Measurements from ENCODE around the gene STATH. TPM values are rescaled to one million over a fixed set of nuclear protein-coding genes. Genes with fewer than 3 reads are reported as not detected.
"Not testable (repeated sequence)": the region's sequence is repeated elsewhere in the genome, so short reads cannot be mapped to it uniquely, and the experiment has no call there.

STATH gene
- not detected for polyA plus RNA-seq

GRCh38 chr4:69995526-69996016 lies at the start of gene STATH:
TSS of gene STATH (plus strand) at chr4:69995966. CDS start at chr4:69998438, 2,472 bp downstream.
- no peak within 1 kb of the TSS for H3K27ac ChIP-seq (ENCODE audit: low read depth, low read length)
- WGBS, 3 donors, result 72 to 82% (median 78%) methylated on average over 3 of the region's 3 CpGs

- WGBS, 3 donors, result 53 to 62% (median 54%) methylated on average over 3 of the region's 3 CpGs
- no peak overlapping the region for H3K27ac ChIP-seq (ENCODE audit: low read depth, low read length)
Observed at GRCh38 chr4:69951602-69952001, 44.2 kb upstream of the STATH start.

GRCh38 chr4:69957209-69957608 lies 38.6 kb upstream of the STATH start:
- no peak overlapping the region for H3K27ac ChIP-seq (ENCODE audit: low read depth, low read length)
- 91 to 100% (median 96%) methylated on average over 1 of the region's 1 CpG for WGBS, 3 donors

GRCh38 chr4:69965628-69966027 lies 30.1 kb upstream of the STATH start, which contains the start of gene CSN2:
TSS of gene CSN2 (minus strand) at chr4:69965728. CDS start at chr4:69960995, 4,733 bp downstream.
- no peak within 1 kb of the TSS for H3K27ac ChIP-seq (ENCODE audit: low read depth, low read length)
- 82 to 87% (median 84%) methylated on average over 2 of the region's 2 CpGs for WGBS, 3 donors

- no peak overlapping the region for H3K27ac ChIP-seq (ENCODE audit: low read depth, low read length)
- 41 to 65% (median 53%) methylated on average over 1 of the region's 1 CpG for WGBS, 3 donors
Observed at GRCh38 chr4:69970071-69970470, 25.7 kb upstream of the STATH start.

GRCh38 chr4:69974631-69975030 lies 21.1 kb upstream of the STATH start:
- no peak overlapping the region for H3K27ac ChIP-seq (ENCODE audit: low read depth, low read length)
- WGBS, 3 donors, result 56 to 86% (median 62%) methylated on average over 1 of the region's 1 CpG

- H3K27ac ChIP-seq (ENCODE audit: low read depth, low read length), result no peak overlapping the region
Observed at GRCh38 chr4:69977582-69977981, 18.2 kb upstream of the STATH start.

- 19 to 43% (median 43%) methylated on average over 2 of the region's 2 CpGs for WGBS, 3 donors
- no peak overlapping the region for H3K27ac ChIP-seq (ENCODE audit: low read depth, low read length)
Observed at GRCh38 chr4:69984030-69984443, 11.7 kb upstream of the STATH start.

- H3K27ac ChIP-seq (ENCODE audit: low read depth, low read length), result no peak overlapping the region
- WGBS, 3 donors, result 60 to 83% (median 80%) methylated on average over 1 of the region's 1 CpG
Observed at GRCh38 chr4:69986663-69987062, 9.1 kb upstream of the STATH start.

- no peak overlapping the region for H3K27ac ChIP-seq (ENCODE audit: low read depth, low read length)
- 79 to 89% (median 81%) methylated on average over 4 of the region's 4 CpGs for WGBS, 3 donors
Observed at GRCh38 chr4:69991016-69991415, 4.8 kb upstream of the STATH start.

GRCh38 chr4:69994782-69995181 lies 984 bp upstream of the STATH start:
- 76 to 86% (median 80%) methylated on average over 5 of the region's 5 CpGs for WGBS, 3 donors
- H3K27ac ChIP-seq (ENCODE audit: low read depth, low read length), result no peak overlapping the region

GRCh38 chr4:69999420-69999819 lies 3.7 kb downstream of the STATH start:
- WGBS, 3 donors, result 80 to 93% (median 82%) methylated on average over 3 of the region's 3 CpGs
- H3K27ac ChIP-seq (ENCODE audit: low read depth, low read length), result no peak overlapping the region

- WGBS, 3 donors, result 70 to 88% (median 72%) methylated on average over 1 of the region's 1 CpG
- H3K27ac ChIP-seq (ENCODE audit: low read depth, low read length), result no peak overlapping the region
Observed at GRCh38 chr4:70000711-70001110, 4.9 kb downstream of the STATH start.

GRCh38 chr4:70002507-70002906 lies 6.7 kb downstream of the STATH start:
- H3K27ac ChIP-seq (ENCODE audit: low read depth, low read length), result no peak overlapping the region

GRCh38 chr4:70008771-70009170 lies 13.0 kb downstream of the STATH start:
- WGBS, 3 donors, result 51 to 62% (median 52%) methylated on average over 3 of the region's 3 CpGs
- H3K27ac ChIP-seq (ENCODE audit: low read depth, low read length), result no peak overlapping the region

GRCh38 chr4:70019006-70019405 lies 23.2 kb downstream of the STATH start:
- not testable (repeated sequence) for H3K27ac ChIP-seq (ENCODE audit: low read depth, low read length)
- 74 to 83% (median 75%) methylated on average over 6 to 8 of the region's 10 CpGs for WGBS, 3 donors

GRCh38 chr4:70023218-70023617 lies 27.5 kb downstream of the STATH start:
- WGBS, 3 donors, result 83 to 87% (median 85%) methylated on average over 2 of the region's 2 CpGs
- no peak overlapping the region for H3K27ac ChIP-seq (ENCODE audit: low read depth, low read length)

- 83 to 85% (median 85%) methylated on average over 5 of the region's 5 CpGs for WGBS, 3 donors
- H3K27ac ChIP-seq (ENCODE audit: low read depth, low read length), result no peak overlapping the region
Observed at GRCh38 chr4:70027011-70027410, 31.2 kb downstream of the STATH start.

GRCh38 chr4:70028159-70028558 lies 32.4 kb downstream of the STATH start, which contains the start of gene HTN3:
TSS of gene HTN3 (plus strand) at chr4:70028459. CDS start at chr4:70030741, 2,282 bp downstream.
- WGBS, 3 donors, result 77 to 86% (median 82%) methylated on average over 5 of the region's 7 CpGs
- H3K27ac ChIP-seq (ENCODE audit: low read depth, low read length), result not testable (repeated sequence)

GRCh38 chr4:70037559-70037958 lies 41.8 kb downstream of the STATH start:
- not testable (repeated sequence) for H3K27ac ChIP-seq (ENCODE audit: low read depth, low read length)
- WGBS, 3 donors, result 89 to 90% (median 89%) methylated on average over 14 to 18 of the region's 18 CpGs

- not testable (repeated sequence) for H3K27ac ChIP-seq (ENCODE audit: low read depth, low read length)
Observed at GRCh38 chr4:70039928-70040327, 44.2 kb downstream of the STATH start.

Data from adipose tissue (tissue), 3 donors.